Stimulated activated CD4-positive, alpha-beta T cell treated with anti-CD3 and anti-CD28 coated beads, TNF-alpha, amount 100 ng/mL, for 4 hours (primary cell): ENCODE measurements around the gene VSTM4.

Experiments used
- DNase-seq, 3 experiments: peaks; one replicate each; pipeline ENCODE4 v3.0.0-alpha.2; 2020; ENCODE audit warnings: low read depth in 3 of 3

The VSTM4 gene, protein sequence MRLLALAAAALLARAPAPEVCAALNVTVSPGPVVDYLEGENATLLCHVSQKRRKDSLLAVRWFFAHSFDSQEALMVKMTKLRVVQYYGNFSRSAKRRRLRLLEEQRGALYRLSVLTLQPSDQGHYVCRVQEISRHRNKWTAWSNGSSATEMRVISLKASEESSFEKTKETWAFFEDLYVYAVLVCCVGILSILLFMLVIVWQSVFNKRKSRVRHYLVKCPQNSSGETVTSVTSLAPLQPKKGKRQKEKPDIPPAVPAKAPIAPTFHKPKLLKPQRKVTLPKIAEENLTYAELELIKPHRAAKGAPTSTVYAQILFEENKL

DNA sequence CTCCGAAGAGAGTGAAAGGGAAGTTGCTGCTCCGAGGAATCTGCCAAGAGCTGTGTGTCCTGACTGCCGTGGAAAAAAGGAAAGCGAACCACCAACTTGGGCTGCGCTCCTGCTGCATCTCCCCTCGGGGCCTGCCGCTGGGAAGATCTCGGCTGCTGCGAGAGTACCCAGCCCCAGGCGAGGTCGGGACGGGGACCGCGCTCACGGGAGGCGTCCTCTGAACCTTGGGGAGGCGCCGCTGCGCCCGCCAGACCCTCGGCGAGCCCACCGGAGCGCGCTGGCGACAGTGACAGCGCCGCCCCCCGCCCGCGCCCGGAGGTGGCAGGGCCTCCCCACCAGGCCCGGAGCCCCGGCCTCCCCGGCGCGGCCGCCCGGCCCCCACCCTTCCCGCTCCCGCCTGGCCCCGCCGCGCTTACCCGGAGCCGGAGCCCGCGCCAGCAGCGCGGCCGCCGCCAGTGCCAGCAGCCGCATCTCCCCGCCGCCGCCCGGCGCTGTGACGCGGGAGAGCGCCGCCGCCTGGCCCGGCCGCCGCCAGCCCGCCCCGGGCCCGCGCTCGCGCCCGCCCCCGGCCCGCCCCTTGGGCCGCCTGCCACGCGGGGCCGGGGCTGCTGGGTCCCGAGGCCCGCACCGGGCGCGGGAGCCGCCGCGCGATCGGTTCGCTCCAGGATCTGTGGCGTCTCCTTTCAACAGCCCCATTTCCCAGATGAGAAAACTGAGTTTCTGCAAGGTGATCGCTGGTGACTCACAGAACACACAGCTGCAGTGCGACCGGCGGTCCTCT, at the start of gene VSTM4:
TSS of gene VSTM4 (minus strand) at position 508 of the 781 bp plus-strand sequence. CDS start at position 471, 37 bp downstream.
- DNase-seq: no peak

DNA sequence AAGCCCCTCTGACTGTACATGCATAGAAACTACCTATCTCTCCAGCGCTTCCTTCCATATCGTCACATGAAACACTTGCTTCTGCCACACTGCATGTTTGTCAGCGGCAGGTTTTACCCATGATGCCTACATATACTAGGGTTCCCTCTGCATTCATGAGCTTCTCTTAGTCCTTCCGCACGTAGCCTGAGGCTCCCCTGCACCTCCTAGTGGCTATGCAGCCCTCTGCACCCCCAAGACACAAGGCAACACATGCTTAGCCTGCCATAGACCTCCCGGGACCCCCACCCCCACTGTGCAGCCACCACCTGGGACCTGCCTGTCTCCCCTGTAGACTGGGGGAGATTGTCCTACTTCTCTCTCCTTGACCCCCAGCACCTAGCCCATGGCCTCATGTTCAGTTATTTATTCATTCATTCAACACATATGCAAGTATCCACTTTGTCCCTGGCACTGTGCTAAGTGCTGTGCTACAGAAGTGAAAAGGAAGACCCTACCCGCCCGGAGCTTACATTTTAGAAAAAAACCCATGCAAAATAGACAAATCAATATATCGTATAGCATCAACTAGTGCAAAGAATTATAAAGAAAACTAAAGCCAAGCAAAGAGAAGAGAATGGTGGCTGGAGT, 49.4 kb upstream of the VSTM4 start:
- no peak for DNase-seq

DNA sequence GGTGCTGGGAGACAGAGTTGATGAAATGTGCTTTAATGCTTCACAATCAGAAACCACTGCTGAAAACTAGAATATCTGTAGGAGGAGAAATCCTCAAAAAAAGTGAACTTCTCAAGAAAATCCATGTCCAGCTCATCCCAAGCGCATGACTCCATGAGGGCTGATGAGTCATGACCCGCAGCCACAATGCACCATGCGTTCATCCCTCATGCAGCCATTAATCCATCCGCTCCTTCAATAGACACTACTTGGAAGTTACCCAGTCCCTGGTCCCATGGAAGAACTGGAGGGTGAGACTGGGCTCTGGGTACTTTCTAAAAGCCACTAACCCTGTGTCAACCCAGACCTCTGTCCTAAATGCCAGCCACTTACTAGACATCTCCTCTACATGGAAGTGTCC, 48.4 kb upstream of the VSTM4 start:
- DNase-seq: no peak

DNA sequence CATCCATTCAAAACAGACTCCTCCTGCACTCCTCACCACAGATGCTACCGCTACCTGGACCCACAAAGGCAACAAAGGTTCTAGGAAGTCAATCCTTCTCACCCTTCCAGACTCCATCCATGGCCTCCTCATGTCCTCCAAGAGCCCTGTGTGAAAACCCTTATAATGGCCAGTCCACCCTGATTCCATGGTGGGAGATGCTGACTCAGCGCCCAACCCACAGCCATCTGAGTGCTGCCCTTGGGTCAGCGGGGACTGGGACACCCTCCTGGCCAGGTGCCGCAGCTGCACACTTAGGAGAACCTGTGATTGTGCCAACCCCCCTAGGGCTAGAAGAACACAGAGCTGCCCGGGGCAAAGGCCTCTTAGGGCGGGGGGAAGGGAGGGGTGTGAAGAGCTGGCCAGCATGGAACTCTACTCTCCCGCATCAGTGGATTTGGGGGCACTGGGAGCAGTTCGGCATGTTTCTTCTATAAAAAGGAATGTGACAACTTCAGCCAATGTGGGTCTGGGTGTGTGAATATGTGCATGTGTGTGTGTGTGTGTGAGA, 47.5 kb upstream of the VSTM4 start:
- DNase-seq: no peak

DNA sequence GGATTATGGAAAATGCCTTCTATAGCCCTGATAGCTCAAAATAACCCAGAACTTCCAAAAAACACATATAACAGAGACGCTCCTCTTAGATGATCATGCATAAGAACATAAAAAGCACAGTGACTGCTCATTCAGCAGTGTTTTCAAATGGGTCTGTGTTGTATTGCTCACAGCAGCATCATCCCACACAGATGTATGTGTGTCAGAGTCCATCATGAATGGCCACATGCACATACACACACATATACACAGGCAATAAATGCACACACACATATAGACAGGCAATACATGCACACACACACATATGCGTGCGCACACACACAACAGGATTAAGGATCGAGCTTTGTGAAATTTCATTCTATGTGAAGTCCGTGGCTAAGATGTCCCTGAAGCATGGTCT, 46.7 kb upstream of the VSTM4 start:
- no peak for DNase-seq

DNA sequence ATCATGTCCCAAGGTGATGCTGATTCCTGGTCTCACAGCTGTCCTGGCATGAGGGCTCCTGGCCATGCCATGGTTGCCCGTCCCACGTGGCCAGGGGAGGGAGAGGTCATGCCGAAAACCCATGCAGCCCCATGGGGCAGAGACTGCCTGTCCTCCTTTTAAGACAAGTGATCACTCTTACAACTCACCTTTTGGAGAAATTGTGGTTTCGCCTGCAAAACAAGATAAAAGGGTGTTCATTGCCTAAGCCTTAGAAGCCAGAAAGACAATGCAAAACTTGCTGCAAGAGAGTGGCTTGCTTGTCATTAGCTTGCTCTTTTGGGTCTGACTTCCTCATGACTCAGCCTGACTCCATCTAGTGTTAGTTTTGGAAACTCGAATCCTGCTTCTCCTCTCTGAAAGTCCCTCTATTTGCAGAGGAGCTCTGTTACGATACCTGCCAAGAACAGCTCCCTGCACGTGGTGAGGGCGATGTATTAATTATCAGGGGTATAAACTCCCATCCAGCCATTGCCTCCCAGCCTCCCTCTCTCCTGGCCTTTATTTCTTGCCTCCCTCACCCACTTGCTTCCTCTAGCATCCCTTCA, 46.2 kb upstream of the VSTM4 start:
- no peak for DNase-seq

DNA sequence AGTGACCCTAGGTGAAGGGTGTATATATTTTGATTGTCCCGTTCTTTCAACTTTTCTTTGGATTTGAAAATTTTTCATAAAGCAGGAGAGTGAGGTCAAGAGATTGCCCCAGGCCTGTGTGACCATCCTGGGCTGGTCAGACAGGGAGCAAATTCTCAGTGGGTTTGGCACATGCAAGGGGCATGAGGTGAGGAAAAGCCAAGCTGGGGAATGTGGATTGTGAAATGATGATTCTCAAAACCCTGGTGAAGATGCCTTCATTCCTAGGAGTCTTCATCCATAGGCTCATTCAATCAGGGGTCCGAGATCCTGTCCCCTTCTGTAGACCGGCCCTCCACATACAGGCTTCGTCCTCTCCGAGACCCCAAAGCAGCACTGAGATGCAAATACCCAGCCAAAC, 45.5 kb upstream of the VSTM4 start:
- DNase-seq: no peak

DNA sequence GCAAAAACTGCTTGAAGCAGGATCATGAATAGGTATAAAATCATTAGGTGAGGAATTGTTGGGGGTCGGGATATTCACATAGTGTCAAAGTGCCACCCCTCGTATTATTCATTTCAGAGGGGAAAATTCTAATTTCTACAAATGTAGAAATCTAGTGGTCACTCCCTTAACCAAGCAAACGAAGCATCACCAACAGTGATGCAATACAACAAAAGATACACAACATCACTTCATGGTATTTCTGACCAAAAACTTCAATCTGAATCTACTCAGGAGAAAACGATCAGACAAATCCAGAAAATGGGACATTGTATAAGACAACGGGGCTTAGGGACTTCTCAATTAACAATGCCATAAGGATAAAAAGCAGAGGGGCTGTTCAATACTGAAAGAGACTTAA, 44.8 kb upstream of the VSTM4 start:
- no peak for DNase-seq

DNA sequence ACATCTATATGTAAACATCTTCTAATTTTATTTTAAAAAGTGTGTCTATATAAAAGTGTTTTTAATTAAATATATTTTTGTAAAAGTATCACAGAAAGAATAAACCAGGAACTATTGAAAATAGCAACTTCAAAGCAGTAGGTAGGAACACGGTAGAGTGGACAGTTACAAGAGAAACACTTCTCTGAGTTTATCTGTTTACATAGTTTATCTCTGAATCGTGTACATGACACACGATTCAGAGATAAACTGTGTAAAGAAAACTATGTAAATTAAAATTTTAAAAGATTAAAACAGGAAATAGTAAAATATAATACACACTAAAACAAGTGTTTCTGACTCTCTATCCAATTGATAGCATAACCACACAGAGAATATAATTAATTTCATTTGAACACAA, 43.6 kb upstream of the VSTM4 start:
- DNase-seq: no peak

DNA sequence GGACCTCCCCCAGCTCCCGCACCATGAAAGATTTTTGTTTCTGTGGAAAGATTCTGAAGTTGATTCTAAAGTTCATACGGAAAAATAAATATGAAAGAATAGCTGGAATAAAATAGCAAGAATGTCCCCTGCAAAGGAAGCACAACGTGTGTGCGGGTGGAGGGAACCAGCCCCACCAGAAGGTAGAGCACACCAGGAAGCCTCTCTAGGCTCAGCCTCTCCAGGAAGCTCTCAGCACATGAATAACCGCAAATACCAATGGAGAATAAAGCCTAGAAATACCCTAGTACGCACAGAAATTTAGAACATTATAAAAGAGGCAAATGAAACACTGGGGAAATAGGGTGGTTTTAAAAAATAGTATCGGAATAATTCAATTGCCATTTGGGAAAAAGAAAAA, 43.1 kb upstream of the VSTM4 start:
- no peak for DNase-seq

DNA sequence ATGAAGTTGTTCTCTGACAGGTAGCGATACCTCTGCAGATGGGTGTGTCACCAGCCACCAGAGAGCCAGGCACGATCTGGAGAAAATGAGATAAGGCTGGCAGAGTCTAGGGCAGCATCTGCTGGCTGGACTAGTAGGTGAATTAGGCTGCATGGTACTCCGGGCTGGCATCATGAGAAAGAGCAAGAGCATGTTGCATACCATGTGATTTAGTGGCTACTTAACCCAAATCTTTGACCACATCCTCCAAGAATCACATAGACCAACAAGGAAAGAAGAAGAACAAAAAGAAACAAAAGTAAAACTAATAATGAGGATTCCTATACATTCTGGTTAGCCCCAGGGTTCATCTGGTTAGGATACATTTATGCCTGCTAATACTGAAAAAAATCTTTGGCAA, 41.9 kb upstream of the VSTM4 start:
- DNase-seq: no peak

DNA sequence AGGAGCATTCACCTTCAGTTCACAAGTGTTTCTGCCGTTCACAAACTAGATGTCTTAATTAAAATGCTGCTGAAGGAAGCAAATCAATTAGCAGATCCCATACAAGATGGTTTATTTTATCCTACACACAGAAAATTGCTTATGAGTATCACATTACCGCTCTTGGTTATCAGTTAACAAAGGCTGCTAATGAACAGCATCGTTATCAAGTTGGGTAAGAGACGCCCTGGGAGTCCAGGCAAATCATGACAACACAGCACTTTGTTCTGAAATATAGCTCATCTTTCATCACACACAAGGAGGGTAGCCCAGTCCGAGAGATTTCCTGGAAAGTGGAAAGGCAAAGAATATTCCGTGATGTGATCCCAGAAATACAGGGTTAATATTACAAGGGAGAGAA, 39.3 kb upstream of the VSTM4 start:
- DNase-seq: no peak

DNA sequence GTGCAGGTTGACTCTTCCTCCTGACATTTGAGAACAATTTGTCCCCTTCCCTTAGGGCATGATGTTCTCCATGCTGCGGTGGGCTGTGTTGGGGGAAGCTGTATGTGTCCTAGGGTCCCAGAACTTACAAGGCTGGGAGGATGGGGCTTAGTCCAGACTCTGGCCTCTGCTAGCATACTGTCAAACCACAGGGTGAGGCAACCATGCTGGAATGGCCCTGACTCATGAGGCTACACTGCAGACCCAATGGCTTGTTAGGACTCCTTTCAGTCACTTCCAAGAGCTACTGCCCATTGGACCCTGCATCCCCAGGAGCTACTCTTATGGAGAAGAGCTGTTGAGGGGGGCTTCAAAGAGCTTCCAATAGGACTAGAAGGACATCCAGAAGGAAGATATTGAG, 38.6 kb upstream of the VSTM4 start:
- DNase-seq: no peak

DNA sequence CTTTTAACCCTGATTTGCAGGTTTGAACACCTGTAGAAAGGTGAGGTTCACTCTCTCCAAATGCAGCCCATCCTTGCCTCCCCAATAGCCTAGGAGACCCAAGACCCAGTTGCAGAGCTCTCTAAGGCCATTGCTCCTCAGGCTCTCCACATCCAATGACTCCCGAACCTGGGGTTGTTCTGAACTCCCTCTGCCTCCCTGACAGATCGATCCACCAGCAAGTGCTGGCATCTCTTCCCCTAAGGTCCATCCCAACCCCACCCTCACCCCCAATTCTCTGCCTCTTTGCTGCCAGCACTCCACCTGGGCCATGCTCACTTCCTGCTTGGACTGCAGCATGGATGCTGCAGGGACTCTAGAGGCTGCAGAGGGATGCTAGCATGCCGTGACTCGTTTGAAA, 37.8 kb upstream of the VSTM4 start:
- DNase-seq: no peak

DNA sequence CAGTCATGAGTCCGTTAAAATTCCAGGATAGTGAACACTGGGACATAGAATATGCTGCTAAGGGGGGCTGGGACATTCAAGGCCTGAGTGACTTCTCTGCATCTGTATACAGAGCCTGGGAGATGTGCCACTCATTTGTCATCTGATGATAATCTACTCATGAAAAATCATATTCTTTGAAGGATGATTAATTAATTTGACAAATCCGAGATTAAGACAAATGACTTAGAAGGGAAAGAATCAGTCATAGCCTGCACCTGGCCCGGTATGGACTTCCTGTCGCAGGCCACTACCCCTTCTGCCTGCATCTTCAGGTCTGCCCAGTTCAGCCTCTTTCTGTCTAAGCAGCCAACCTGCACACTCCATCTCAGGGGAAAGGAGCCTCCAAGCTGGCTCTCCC, 37.3 kb upstream of the VSTM4 start:
- DNase-seq: no peak

DNA sequence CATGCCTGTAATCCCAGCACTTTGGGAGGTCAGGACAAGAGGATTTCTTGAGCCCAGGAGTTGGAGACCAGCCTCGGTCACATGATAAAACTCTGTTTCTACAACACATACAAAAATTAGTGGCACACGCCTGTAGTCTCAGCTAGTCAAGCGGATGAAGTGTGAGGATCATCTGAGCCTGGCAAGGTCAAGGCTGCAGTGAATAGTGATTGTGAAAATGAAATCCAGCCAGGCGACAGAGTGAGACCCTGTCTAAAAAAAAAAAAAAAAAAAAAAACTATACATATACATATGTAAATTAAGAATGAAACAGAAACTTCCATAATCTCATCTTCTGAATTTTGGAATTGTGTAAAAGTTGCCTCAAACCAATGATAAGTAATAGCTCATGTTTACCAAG, 36.7 kb upstream of the VSTM4 start:
- DNase-seq: no peak

DNA sequence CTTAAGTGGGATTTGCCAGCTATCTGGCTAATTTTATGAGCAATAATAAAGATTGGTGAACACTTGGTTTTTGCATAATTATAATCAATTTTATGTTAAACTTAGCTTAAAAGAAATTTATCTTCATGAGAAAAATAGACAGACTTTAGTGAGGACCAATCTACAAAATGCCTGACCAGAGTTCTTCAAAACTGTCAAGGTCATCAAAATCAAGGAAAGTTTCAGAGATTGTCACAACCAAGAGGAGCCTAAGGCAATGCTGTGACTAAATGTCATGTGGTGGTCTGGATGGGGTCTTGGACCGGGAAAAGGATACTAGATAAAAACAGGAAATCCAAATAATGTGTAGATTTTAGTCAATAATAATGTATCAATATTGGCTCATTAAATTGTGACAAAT, 36.2 kb upstream of the VSTM4 start:
- no peak for DNase-seq

DNA sequence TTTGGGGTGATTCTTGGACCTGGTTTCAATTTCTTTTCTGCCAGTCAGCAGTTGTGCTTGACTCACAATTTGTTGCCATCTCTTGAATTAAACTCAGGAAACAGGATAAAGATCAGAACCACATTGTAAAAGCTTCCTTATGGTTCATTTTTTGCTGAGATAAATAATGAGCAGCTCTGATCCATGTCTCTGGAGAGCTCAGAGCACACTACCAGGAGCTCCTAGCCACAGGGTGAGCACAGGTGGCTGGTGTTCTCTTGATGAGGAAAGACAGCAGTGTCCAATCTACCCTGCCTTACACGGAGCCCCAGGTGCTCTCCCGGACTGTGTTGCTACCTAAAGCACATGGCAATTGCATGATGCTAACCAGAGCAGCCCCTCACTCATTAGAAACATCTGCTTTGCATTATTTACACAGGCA, 35.7 kb upstream of the VSTM4 start:
- DNase-seq: no peak

DNA sequence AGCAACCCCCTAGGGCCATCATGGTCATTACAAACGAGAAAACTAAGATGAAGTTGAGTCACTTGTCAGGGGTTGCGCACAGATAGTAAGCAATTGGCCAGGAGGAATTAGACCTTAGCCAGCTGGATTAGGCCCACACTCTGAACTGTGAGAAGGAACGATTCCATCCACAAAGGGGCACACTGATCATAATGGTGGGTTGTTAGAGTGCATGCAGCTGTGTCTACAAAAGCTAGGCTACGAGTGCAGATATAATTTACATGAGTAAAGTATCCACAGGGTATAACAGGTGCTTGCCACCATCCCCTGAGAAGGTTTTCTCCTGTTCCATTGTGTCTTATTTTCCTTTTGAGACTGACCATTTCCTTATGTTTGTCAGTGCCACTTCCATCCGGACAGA, 35.1 kb upstream of the VSTM4 start:
- no peak for DNase-seq

DNA sequence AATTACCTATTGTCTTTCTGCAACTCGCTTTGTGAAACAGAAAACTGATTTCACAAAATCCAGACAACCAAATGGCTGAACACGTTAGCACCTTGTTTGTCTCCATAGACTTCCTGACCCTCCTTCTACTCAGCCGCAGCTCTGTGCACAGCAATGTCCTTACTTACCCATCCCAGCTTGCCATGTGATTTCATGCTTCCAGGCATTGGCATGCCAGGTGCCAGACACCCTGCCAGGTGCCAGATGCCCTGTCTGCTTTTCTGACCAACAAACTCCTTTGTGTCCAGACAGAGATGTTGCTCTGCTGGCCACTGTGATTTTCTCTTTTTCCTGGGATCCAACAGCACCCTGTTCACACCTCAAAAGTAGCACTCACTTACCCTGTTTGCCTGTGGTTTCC, 34.6 kb upstream of the VSTM4 start:
- DNase-seq: no peak

DNA sequence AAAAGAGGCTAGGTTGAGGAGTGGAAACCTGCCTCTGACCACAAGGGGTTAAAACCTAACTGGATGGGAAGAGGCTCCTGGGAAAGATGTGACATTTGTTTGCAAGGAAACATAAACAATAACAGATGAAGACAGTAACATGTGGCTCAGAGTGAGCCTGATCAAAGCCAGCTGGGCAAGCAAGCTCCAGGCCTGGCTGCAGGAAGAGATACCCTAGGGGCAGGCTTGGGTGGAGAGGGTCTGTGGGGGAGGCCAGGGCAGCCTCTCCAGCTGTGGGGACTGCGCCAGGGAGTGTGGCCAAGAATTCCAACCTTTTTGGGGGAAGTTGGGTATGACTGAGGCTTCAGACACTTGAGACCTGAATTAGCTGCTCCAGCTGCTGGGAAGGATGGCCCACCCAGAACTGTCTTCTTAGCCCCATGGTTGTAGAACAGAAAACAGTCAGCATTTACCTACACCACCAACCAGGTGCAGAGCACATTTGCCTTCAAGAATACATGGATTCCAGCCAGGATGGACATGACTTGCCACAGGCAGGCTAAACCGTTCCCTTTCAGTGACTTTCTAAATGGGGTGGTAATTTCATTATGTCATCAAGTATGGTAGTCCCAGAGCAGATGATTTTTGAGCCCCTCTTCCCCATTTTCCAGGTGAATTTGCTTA, 28.9 kb upstream of the VSTM4 start:
- DNase-seq: no peak

DNA sequence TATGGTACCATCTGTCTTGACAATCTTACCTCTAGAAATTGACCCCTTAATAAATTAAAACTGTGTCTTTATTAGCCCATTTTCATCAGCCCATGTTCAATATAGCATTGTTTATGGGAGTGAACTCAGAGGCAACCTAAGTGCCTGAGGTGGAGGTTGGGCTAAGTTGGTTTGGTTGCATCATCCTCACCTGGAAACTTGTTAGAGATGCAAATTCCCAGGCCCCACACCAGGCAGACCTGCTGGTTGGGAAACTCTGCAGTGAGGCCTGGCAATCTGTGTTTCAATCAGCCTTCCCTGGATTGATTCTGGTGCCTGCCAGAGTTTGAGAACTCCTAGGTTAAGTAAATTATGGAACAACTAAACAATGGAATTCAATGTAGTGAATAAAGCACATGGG, 27.9 kb upstream of the VSTM4 start:
- no peak for DNase-seq
